ENCODE results near the gene FBXL14.

DNA sequence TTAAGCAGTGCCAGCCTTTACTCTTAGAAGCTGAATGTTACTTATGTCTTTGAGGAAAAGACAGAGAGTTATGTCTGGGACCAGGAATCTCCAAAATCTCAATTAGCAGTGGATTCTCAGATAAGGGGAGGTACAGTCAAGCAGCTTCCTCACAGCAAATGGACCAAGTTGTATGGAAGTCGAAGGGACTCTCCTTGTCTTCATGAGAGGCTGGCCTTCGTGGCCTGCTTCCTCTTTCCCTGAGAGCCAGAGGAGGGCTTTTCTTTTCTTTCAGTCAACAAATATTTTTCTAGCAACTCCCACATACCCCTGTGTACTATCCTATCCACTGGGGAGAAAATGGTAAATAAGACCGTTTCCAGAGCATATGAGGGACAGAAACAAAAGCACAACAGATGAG is 28.0 kb upstream of the FBXL14 start:
- TF ChIP-seq EZH2 (IDR thresholded peaks at IDR 0.05; ENCODE audit: borderline replicate concordance, low read depth, low read length, poor library complexity, severe bottlenecking) = no peak
- TF ChIP-seq, protein P1, sequence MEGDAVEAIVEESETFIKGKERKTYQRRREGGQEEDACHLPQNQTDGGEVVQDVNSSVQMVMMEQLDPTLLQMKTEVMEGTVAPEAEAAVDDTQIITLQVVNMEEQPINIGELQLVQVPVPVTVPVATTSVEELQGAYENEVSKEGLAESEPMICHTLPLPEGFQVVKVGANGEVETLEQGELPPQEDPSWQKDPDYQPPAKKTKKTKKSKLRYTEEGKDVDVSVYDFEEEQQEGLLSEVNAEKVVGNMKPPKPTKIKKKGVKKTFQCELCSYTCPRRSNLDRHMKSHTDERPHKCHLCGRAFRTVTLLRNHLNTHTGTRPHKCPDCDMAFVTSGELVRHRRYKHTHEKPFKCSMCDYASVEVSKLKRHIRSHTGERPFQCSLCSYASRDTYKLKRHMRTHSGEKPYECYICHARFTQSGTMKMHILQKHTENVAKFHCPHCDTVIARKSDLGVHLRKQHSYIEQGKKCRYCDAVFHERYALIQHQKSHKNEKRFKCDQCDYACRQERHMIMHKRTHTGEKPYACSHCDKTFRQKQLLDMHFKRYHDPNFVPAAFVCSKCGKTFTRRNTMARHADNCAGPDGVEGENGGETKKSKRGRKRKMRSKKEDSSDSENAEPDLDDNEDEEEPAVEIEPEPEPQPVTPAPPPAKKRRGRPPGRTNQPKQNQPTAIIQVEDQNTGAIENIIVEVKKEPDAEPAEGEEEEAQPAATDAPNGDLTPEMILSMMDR (conservative IDR thresholded peaks at IDR 0.05; ENCODE audit: low read depth, low read length) = no peak
